H9 (cell line): ENCODE data around the gene ITPK1. TPM values are rescaled to one million over a fixed set of nuclear protein-coding genes. Genes with fewer than 3 reads are reported as not detected.

Source experiments
- DNase-seq: peaks from one replicate; pipeline ENCODE4 v3.0.0-alpha.2; 2017
- H2AFZ ChIP-seq: one replicate; pipeline ENCODE4 v1.6.1; 2013; ENCODE audit warnings: mild to moderate bottlenecking, low read length, control low read depth, moderate library complexity
- H2AK5ac ChIP-seq: 2 replicates; pipeline ENCODE4 v1.6.1; 2013; ENCODE audit warnings: low read length, control low read depth, mixed read lengths; ENCODE audit not compliant: insufficient read length
- H2BK120ac ChIP-seq: one replicate; pipeline ENCODE4 v1.6.1; 2013; ENCODE audit warnings: low read depth, mild to moderate bottlenecking, low read length, control low read depth, inconsistent platforms; ENCODE audit not compliant: poor library complexity, severe bottlenecking
- H2BK12ac ChIP-seq: 2 replicates; pipeline ENCODE4 v1.6.1; 2013; ENCODE audit warnings: low read length, control low read depth, mixed read lengths, low read depth; ENCODE audit not compliant: insufficient read length
- H2BK15ac ChIP-seq: 2 replicates; pipeline ENCODE4 v1.6.1; 2013; ENCODE audit warnings: low read depth, low read length, control low read depth
- H2BK20ac ChIP-seq: one replicate; pipeline ENCODE4 v1.6.1; 2013; ENCODE audit warnings: low read depth, mild to moderate bottlenecking, low read length, control low read depth, inconsistent platforms; ENCODE audit not compliant: poor library complexity, severe bottlenecking
- H2BK5ac ChIP-seq: 2 replicates; pipeline ENCODE4 v1.6.1; 2013; ENCODE audit warnings: low read length, control low read depth, mixed read lengths; ENCODE audit not compliant: insufficient read length
- H3K14ac ChIP-seq: 2 replicates; pipeline ENCODE4 v1.6.1; 2013; ENCODE audit warnings: low read length, control low read depth; ENCODE audit not compliant: insufficient read depth
- H3K18ac ChIP-seq: 2 replicates; pipeline ENCODE4 v1.6.1; 2013; ENCODE audit warnings: low read depth, mild to moderate bottlenecking, mixed read lengths, low read length, control low read depth; ENCODE audit not compliant: insufficient read length
- H3K23ac ChIP-seq: 2 replicates; pipeline ENCODE4 v1.6.1; 2013; ENCODE audit warnings: low read length, control low read depth, mixed read lengths, low read depth; ENCODE audit not compliant: insufficient read length
- H3K23me2 ChIP-seq: 2 replicates; pipeline ENCODE4 v1.6.1; 2013; ENCODE audit warnings: low read depth, mild to moderate bottlenecking, mixed read lengths, low read length, control low read depth; ENCODE audit not compliant: insufficient read length, poor library complexity, severe bottlenecking
- H3K27ac ChIP-seq: 2 replicates; pipeline ENCODE4 v1.5.1; 2013; ENCODE audit warnings: low read length, control low read depth, mixed read lengths, low read depth; ENCODE audit not compliant: insufficient read length
- H3K27me3 ChIP-seq: 2 replicates; pipeline ENCODE4 v1.6.1; 2013; ENCODE audit warnings: low read length, control low read depth, inconsistent platforms; ENCODE audit not compliant: insufficient read depth
- H3K4ac ChIP-seq: 2 replicates; pipeline ENCODE4 v1.6.1; 2013; ENCODE audit warnings: low read depth, mild to moderate bottlenecking, control low read depth, inconsistent platforms, low read length, moderate library complexity
- H3K4me1 ChIP-seq: 2 replicates; pipeline ENCODE4 v1.6.1; 2013; ENCODE audit warnings: low read length, control low read depth, inconsistent platforms; ENCODE audit not compliant: insufficient read depth
- H3K4me2 ChIP-seq: 2 replicates; pipeline ENCODE4 v1.6.1; 2013; ENCODE audit warnings: low read length, control low read depth, mixed read lengths; ENCODE audit not compliant: insufficient read length, insufficient read depth
- H3K56ac ChIP-seq: 2 replicates; pipeline ENCODE4 v1.6.1; 2013; ENCODE audit warnings: low read depth, mild to moderate bottlenecking, mixed read lengths, low read length, control low read depth; ENCODE audit not compliant: insufficient read length
- H3K79me1 ChIP-seq: 2 replicates; pipeline ENCODE4 v1.6.1; 2013; ENCODE audit warnings: low read depth, mild to moderate bottlenecking, moderate library complexity, low read length, control low read depth, inconsistent platforms; ENCODE audit not compliant: insufficient read depth, poor library complexity, severe bottlenecking
- H3K79me2 ChIP-seq: 2 replicates; pipeline ENCODE4 v1.6.1; 2013; ENCODE audit warnings: low read length, control low read depth, inconsistent platforms; ENCODE audit not compliant: insufficient read depth
- H3K9ac ChIP-seq: 2 replicates; pipeline ENCODE4 v1.6.1; 2013; ENCODE audit warnings: low read length, control low read depth, mixed read lengths; ENCODE audit not compliant: insufficient read length; ENCODE audit errors: extremely low read depth
- H3K9me3 ChIP-seq: one replicate; pipeline ENCODE4 v1.6.1; 2013; ENCODE audit warnings: low read depth, low read length, inconsistent platforms; ENCODE audit not compliant: control insufficient read depth
- H3T11ph ChIP-seq: one replicate; pipeline ENCODE4 v1.6.1; 2013; ENCODE audit warnings: mild to moderate bottlenecking, low read length, control low read depth, inconsistent platforms
- H4K20me1 ChIP-seq: one replicate; pipeline ENCODE4 v1.6.1; 2013; ENCODE audit not compliant: control insufficient read depth, insufficient read length, insufficient read depth
- H4K5ac ChIP-seq: 2 replicates; pipeline ENCODE4 v1.6.1; 2013; ENCODE audit warnings: low read depth, mild to moderate bottlenecking, mixed read lengths, low read length, control low read depth; ENCODE audit not compliant: insufficient read length
- H4K8ac ChIP-seq: replicated peaks from 2 replicates; pipeline ENCODE4 v1.6.1; 2013; ENCODE audit warnings: low read length, control low read depth, mixed read lengths, low read depth; ENCODE audit not compliant: insufficient read length
- H4K91ac ChIP-seq: 2 replicates; pipeline ENCODE4 v1.6.1; 2013; ENCODE audit warnings: low read depth, mild to moderate bottlenecking, moderate library complexity, mixed read lengths, low read length, control low read depth; ENCODE audit not compliant: insufficient read length
- H3K27ac Mint-ChIP-seq, 3 experiments: 2 replicates in 2 of 3; 3 replicates in 1 of 3; pipeline ENCODE4 v1.8.0; 2020 to 2021; ENCODE audit warnings: mixed read lengths in 3 of 3, mild to moderate bottlenecking in 1 of 3, moderate library complexity in 1 of 3
- H3K27me3 Mint-ChIP-seq: 2 replicates; pipeline ENCODE4 v1.8.0; 2021; ENCODE audit warnings: low read depth, mild to moderate bottlenecking, moderate library complexity, mixed read lengths
- H3K36me3 Mint-ChIP-seq, 3 experiments: 2 replicates in 2 of 3; 3 replicates in 1 of 3; pipeline ENCODE4 v1.8.0; 2020 to 2021; ENCODE audit warnings: low read depth in 3 of 3, mixed read lengths in 3 of 3; ENCODE audit not compliant: insufficient read depth in 1 of 3
- H3K4me1 Mint-ChIP-seq, 2 experiments: 2 replicates each; pipeline ENCODE4 v1.8.0; 2020; ENCODE audit warnings: mixed read lengths in 2 of 2
- H3K4me3 Mint-ChIP-seq, 2 experiments: 2 replicates in 1 of 2; 3 replicates in 1 of 2; pipeline ENCODE4 v1.8.0; 2020 to 2021; ENCODE audit warnings: mild to moderate bottlenecking in 2 of 2, mixed read lengths in 2 of 2, moderate library complexity in 1 of 2
- H3K9me3 Mint-ChIP-seq, 2 experiments: 2 replicates in 1 of 2; 3 replicates in 1 of 2; pipeline ENCODE4 v1.8.0; 2020; ENCODE audit warnings: mild to moderate bottlenecking in 2 of 2, mixed read lengths in 2 of 2, moderate library complexity in 1 of 2
- CTCF ChIP-seq: fragments of 200-600 bp; sonication (generic); conservative IDR thresholded peaks from 3 replicates; pipeline ENCODE4 v1.8.0; 2021; ENCODE audit warnings: antibody characterized with exemption, mild to moderate bottlenecking
- WGBS: extraction: QIAGEN DNeasy Blood & Tissue Kit; methylation state at CpG from one replicate; pipeline ENCODE4 v1.1.7; 2013; ENCODE audit warnings: missing lambda C conversion rate, low lambda C conversion rate, mixed read lengths; ENCODE audit not compliant: insufficient read length; ENCODE audit errors: extremely low coverage; 5-methylcytosine and 5-hydroxymethylcytosine counted together
- total RNA-seq: library from RNA; stranded (reverse); gene quantifications from 2 replicates; pipeline ENCODE4 v1.2.1, GENCODE V29; 2021

Gene ITPK1
- total RNA-seq, 1 experiment from 2014 or later = 92.7 TPM

GRCh38 chr14:92994942-92995341, 120.8 kb downstream of the ITPK1 start:
- Histone ChIP-seq H3K4me2 (no peak overlapping the region), H3K79me2 (no peaks in the 10 kb centered on the region), H4K5ac (no peak overlapping the region), H2BK120ac (no peak overlapping the region), H3K9ac (no peak overlapping the region), H3K23ac (no peak overlapping the region), H3K27ac (no peak overlapping the region), H4K91ac (no peak overlapping the region), H4K20me1 (no peaks in the 10 kb centered on the region), H3K79me1 (no peaks in the 10 kb centered on the region), H3K18ac (no peak overlapping the region), H3K27me3 (no peaks in the 10 kb centered on the region), H3K23me2 (no peaks in the 10 kb centered on the region), H3K9me3 (no peaks in the 10 kb centered on the region), H2BK15ac (no peak overlapping the region), H2BK12ac (no peak overlapping the region), H3T11ph (no peak overlapping the region), H4K8ac (no peak overlapping the region), H3K56ac (no peak overlapping the region), H3K14ac (no peak overlapping the region), H2BK20ac (no peak overlapping the region), H2AK5ac (no peak overlapping the region), H2BK5ac (no peak overlapping the region), H2AFZ (no peak overlapping the region), H3K4me1 (no peaks in the 10 kb centered on the region), H3K4ac (no peak overlapping the region)
- Mint-ChIP-seq H3K27me3 (no peaks in the 10 kb centered on the region), H3K4me3 (no peak overlapping the region), H3K9me3 (no peaks in the 10 kb centered on the region), H3K36me3 (peaks cover 19 to 25% (median 21%) of the 10 kb centered on the region in 3 experiments), H3K27ac (peak overlapping the region; percentile 55 to 90 (median 89); a peak in 4 of 7 replicates), H3K4me1 (peaks cover 12 to 17% of the 10 kb centered on the region in 2 experiments)
- DNase-seq = no peak
- peak; percentile 32; the same call in 2 of the 3 replicates for TF ChIP-seq CTCF
- WGBS = no CpG with 5 or more reads among the region's 11 CpGs
